GM12878 (cell line): ENCODE results near the gene GRM7.

Source experiments
- BMI1 ChIP-seq: fragments of 450-650 bp; IDR thresholded peaks from 2 replicates; pipeline ENCODE4 v1.6.1; 2016; ENCODE audit warnings: mild to moderate bottlenecking, moderate library complexity, borderline replicate concordance
- CHD2 ChIP-seq: IDR thresholded peaks from 2 replicates; pipeline ENCODE4 v1.6.1; 2011; ENCODE audit warnings: low read depth, low read length, improper control_type of control experiment, borderline replicate concordance
- ETV6 ChIP-seq, 2 experiments: fragments of 450-650 bp in 1 of 2; IDR thresholded peaks in 1 of 2; conservative IDR thresholded peaks in 1 of 2; 2 replicates each; pipeline ENCODE4 v1.6.1; 2014; ENCODE audit warnings: antibody characterized with exemption in 1 of 2, borderline replicate concordance in 1 of 2, low read depth in 1 of 2, mild to moderate bottlenecking in 1 of 2, moderate library complexity in 1 of 2
- EZH2 ChIP-seq: IDR thresholded peaks from 2 replicates; pipeline ENCODE4 v1.6.1; 2012; ENCODE audit warnings: low read depth, mild to moderate bottlenecking, control low read depth, inconsistent platforms, low read length, borderline replicate concordance; ENCODE audit not compliant: control insufficient read depth
- HDGF ChIP-seq: fragments of 450-650 bp; IDR thresholded peaks from 2 replicates; pipeline ENCODE4 v1.6.1; 2016; ENCODE audit warnings: antibody characterized with exemption
- PAX5 ChIP-seq: IDR thresholded peaks from 2 replicates; pipeline ENCODE4 v1.6.1; 2011; ENCODE audit warnings: low read depth, low read length, borderline replicate concordance
- POLR2A ChIP-seq: IDR thresholded peaks from 2 replicates; pipeline ENCODE4 v1.6.1; 2011; ENCODE audit warnings: low read depth, mild to moderate bottlenecking, low read length
- SREBF1 ChIP-seq: IDR thresholded peaks from 2 replicates; pipeline ENCODE4 v1.6.1; 2012; ENCODE audit warnings: mild to moderate bottlenecking, low read length
- TF ChIP-seq, protein P1 (sequence below), 3 experiments: IDR thresholded peaks in 2 of 3; conservative IDR thresholded peaks in 1 of 3; 2 replicates each; pipeline ENCODE4 v1.5.1; 2011; ENCODE audit warnings: low read depth in 3 of 3, low read length in 3 of 3, mild to moderate bottlenecking in 3 of 3, control low read depth in 2 of 3, moderate library complexity in 2 of 3, inconsistent platforms in 1 of 3, mixed read lengths in 1 of 3; ENCODE audit not compliant: control insufficient read depth in 2 of 3, insufficient read depth in 1 of 3; ENCODE audit errors: extremely low read depth in 1 of 3

DNA sequence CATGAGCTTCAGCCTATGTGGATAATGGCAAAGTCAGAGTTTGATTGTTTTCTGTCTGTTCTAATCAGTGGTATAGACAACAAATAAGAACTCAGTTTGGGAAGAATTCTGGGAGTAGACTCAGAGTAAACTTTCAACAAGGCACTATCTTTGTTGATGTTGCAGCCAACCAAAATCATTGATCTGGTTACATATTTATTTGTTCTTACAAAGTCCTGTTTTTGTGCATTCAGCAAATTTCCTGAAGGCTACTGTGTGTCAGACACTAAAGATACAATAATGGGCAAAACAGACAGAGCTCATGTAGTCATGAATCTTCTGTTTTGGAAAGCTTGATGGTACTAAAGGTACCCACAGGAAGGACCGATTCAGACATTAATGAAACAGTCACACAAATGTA, 55.0 kb downstream of the GRM7 start:
- TF ChIP-seq EZH2, result no peak
- TF ChIP-seq POLR2A, result no peak
- TF ChIP-seq, protein P1, sequence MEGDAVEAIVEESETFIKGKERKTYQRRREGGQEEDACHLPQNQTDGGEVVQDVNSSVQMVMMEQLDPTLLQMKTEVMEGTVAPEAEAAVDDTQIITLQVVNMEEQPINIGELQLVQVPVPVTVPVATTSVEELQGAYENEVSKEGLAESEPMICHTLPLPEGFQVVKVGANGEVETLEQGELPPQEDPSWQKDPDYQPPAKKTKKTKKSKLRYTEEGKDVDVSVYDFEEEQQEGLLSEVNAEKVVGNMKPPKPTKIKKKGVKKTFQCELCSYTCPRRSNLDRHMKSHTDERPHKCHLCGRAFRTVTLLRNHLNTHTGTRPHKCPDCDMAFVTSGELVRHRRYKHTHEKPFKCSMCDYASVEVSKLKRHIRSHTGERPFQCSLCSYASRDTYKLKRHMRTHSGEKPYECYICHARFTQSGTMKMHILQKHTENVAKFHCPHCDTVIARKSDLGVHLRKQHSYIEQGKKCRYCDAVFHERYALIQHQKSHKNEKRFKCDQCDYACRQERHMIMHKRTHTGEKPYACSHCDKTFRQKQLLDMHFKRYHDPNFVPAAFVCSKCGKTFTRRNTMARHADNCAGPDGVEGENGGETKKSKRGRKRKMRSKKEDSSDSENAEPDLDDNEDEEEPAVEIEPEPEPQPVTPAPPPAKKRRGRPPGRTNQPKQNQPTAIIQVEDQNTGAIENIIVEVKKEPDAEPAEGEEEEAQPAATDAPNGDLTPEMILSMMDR (IDR thresholded peaks at IDR 0.05 in 2 of 3, conservative IDR thresholded peaks at IDR 0.05 in 1 of 3; ENCODE audit: control insufficient read depth in 2 of 3, extremely low read depth in 1 of 3, insufficient read depth in 1 of 3, low read depth in 3 of 3, low read length in 3 of 3), result no peak
- no peak for TF ChIP-seq SREBF1
- no peak for TF ChIP-seq HDGF
- no peak for TF ChIP-seq BMI1
- no peak for TF ChIP-seq ETV6 (conservative IDR thresholded peaks at IDR 0.05 in 1 of 2, IDR thresholded peaks at IDR 0.05 in 1 of 2; ENCODE audit: borderline replicate concordance in 1 of 2, low read depth in 1 of 2)
- no peak for TF ChIP-seq CHD2
- no peak for TF ChIP-seq PAX5
